H1 (cell line): ENCODE measurements around the gene TMEM116. TPM values are rescaled to one million over a fixed set of nuclear protein-coding genes. Genes with fewer than 3 reads are reported as not detected.

Experiments used
- CTCF ChIA-PET: fragments of 300-600 bp; sonication (Branson Sonifier 250); formaldehyde crosslinking; loops from one replicate; lab custom pipeline; 2021; ENCODE audit not compliant: partially characterized antibody; lab: Charles Lee
- POLR2A ChIA-PET: fragments of 300-600 bp; sonication (Branson Sonifier 250); formaldehyde crosslinking; loops from one replicate; lab custom pipeline; 2021; ENCODE audit warnings: inconsistent platforms; ENCODE audit not compliant: partially characterized antibody; lab: Charles Lee
- DNase-seq, 2 experiments: peaks; one replicate each; pipeline versions ENCODE4 v3.0.0 to v3.0.0-alpha.2; 2010 to 2022; ENCODE audit warnings: low spot score in 2 of 2, low read depth in 1 of 2, mixed read lengths in 1 of 2
- FAIRE-seq: peaks from 2 replicates; lab custom pipeline; 2011; peaks lifted over from hg19 to GRCh38; lab: Jason Lieb, UNC
- H2AFZ ChIP-seq: 2 replicates; pipeline ENCODE4 v1.8.1; 2012; ENCODE audit warnings: low read length, inconsistent platforms
- H2AK5ac ChIP-seq: 2 replicates; pipeline ENCODE4 v1.6.1; 2013; ENCODE audit warnings: low read depth, low read length
- H2BK120ac ChIP-seq: replicated peaks from 2 replicates; pipeline ENCODE3; 2013; ENCODE audit warnings: low read depth, low read length, inconsistent platforms
- H2BK12ac ChIP-seq: 2 replicates; pipeline ENCODE4 v1.6.1; 2013; ENCODE audit warnings: low read depth, low read length
- H2BK15ac ChIP-seq: 2 replicates; pipeline ENCODE4 v1.6.1; 2013; ENCODE audit warnings: low read length
- H2BK20ac ChIP-seq: 2 replicates; pipeline ENCODE4 v1.6.1; 2013; ENCODE audit warnings: low read length
- H2BK5ac ChIP-seq: 2 replicates; pipeline ENCODE4 v1.6.1; 2013; ENCODE audit warnings: low read depth, low read length
- H3K14ac ChIP-seq: 2 replicates; pipeline ENCODE4 v1.6.1; 2013; ENCODE audit warnings: inconsistent platforms; ENCODE audit not compliant: insufficient read length
- H3K18ac ChIP-seq: 2 replicates; pipeline ENCODE4 v1.6.1; 2013; ENCODE audit warnings: low read length; ENCODE audit errors: extremely low read depth
- H3K23ac ChIP-seq: 2 replicates; pipeline ENCODE4 v1.6.1; 2013; ENCODE audit warnings: inconsistent platforms; ENCODE audit not compliant: insufficient read length
- H3K23me2 ChIP-seq: 2 replicates; pipeline ENCODE4 v1.6.1; 2013; ENCODE audit warnings: low read depth, low read length
- H3K27ac ChIP-seq: 2 replicates; pipeline ENCODE4 v1.6.1; 2011; ENCODE audit warnings: low read depth, low read length, inconsistent platforms
- H3K27me3 ChIP-seq, 4 experiments: replicated peaks in 1 of 4; 1 replicate in 1 of 4; 2 replicates in 3 of 4; pipeline versions ENCODE4 v1.6.1 to v1.8.1; 2011 to 2013; ENCODE audit warnings: low read length in 3 of 4, mild to moderate bottlenecking in 3 of 4, inconsistent platforms in 2 of 4, mixed read lengths in 2 of 4, moderate library complexity in 1 of 4; ENCODE audit not compliant: control insufficient read depth in 3 of 4, insufficient read depth in 3 of 4; ENCODE audit errors: extremely low read depth in 1 of 4
- H3K36me3 ChIP-seq, 4 experiments: 2 replicates each; pipeline versions ENCODE4 v1.6.1 to v1.8.1; 2011 to 2013; ENCODE audit warnings: mild to moderate bottlenecking in 4 of 4, low read length in 3 of 4, moderate library complexity in 2 of 4, control low read depth in 1 of 4, inconsistent platforms in 1 of 4; ENCODE audit not compliant: insufficient read depth in 4 of 4, control insufficient read depth in 2 of 4
- H3K4ac ChIP-seq: replicated peaks from 2 replicates; pipeline ENCODE3; 2013; ENCODE audit warnings: low read length, low read depth, mixed read lengths, inconsistent platforms; ENCODE audit not compliant: insufficient read length
- H3K4me1 ChIP-seq, 4 experiments: replicated peaks in 1 of 4; 1 replicate in 1 of 4; 2 replicates in 3 of 4; pipeline versions ENCODE4 v1.6.1 to v1.8.1; 2011 to 2013; ENCODE audit warnings: low read length in 3 of 4, inconsistent platforms in 2 of 4, mixed read lengths in 1 of 4; ENCODE audit not compliant: insufficient read depth in 4 of 4, control insufficient read depth in 3 of 4
- H3K4me2 ChIP-seq, 2 experiments: 2 replicates each; pipeline versions ENCODE4 v1.6.1 to v1.8.1; 2011 to 2013; ENCODE audit warnings: low read depth in 2 of 2, low read length in 2 of 2, control low read depth in 1 of 2, inconsistent platforms in 1 of 2, mild to moderate bottlenecking in 1 of 2; ENCODE audit not compliant: insufficient read depth in 1 of 2
- H3K4me3 ChIP-seq, 4 experiments: fragments of 200-600, 300-600 bp in 1 of 4; sonication (generic), shearing (Covaris generic), sonication (Bioruptor Twin) in 1 of 4; 2 replicates each; pipeline versions ENCODE4 v1.5.1 to v1.8.1; 2011 to 2016; ENCODE audit warnings: low read length in 4 of 4, low read depth in 3 of 4, control low read depth in 2 of 4, inconsistent platforms in 2 of 4, mild to moderate bottlenecking in 2 of 4, mixed read lengths in 1 of 4, moderate library complexity in 1 of 4; ENCODE audit not compliant: insufficient read depth in 2 of 4; ENCODE audit errors: extremely low read depth in 1 of 4
- H3K56ac ChIP-seq: replicated peaks from 2 replicates; pipeline ENCODE3; 2013; ENCODE audit warnings: low read depth, mild to moderate bottlenecking, mixed read lengths, low read length, inconsistent platforms; ENCODE audit not compliant: insufficient read length
- H3K79me1 ChIP-seq: 2 replicates; pipeline ENCODE4 v1.6.1; 2013; ENCODE audit warnings: low read depth, low read length, control low read depth
- H3K79me2 ChIP-seq, 2 experiments: 2 replicates each; pipeline versions ENCODE4 v1.6.1 to v1.8.1; 2012 to 2013; ENCODE audit warnings: low read length in 2 of 2, mild to moderate bottlenecking in 2 of 2, inconsistent platforms in 1 of 2; ENCODE audit not compliant: insufficient read depth in 2 of 2, control insufficient read depth in 1 of 2
- H3K9ac ChIP-seq, 4 experiments: replicated peaks in 1 of 4; 1 replicate in 1 of 4; 2 replicates in 3 of 4; pipeline versions ENCODE4 v1.6.1 to v1.8.1; 2011 to 2013; ENCODE audit warnings: low read depth in 3 of 4, low read length in 3 of 4, control low read depth in 2 of 4, mild to moderate bottlenecking in 2 of 4, moderate library complexity in 2 of 4, inconsistent platforms in 1 of 4; ENCODE audit errors: extremely low read depth in 1 of 4
- H3K9me3 ChIP-seq, 2 experiments: 2 replicates each; pipeline versions ENCODE4 v1.6.1 to v1.8.1; 2012 to 2013; ENCODE audit warnings: mild to moderate bottlenecking in 2 of 2, moderate library complexity in 2 of 2, control low read depth in 1 of 2, inconsistent platforms in 1 of 2, low read depth in 1 of 2, low read length in 1 of 2, mixed read lengths in 1 of 2; ENCODE audit not compliant: insufficient read depth in 2 of 2
- H4K20me1 ChIP-seq, 2 experiments: replicated peaks in 1 of 2; 2 replicates each; pipeline versions ENCODE3 to v1.8.1; 2011 to 2013; ENCODE audit warnings: inconsistent platforms in 2 of 2, low read length in 2 of 2, mild to moderate bottlenecking in 1 of 2; ENCODE audit not compliant: insufficient read depth in 2 of 2, control insufficient read depth in 1 of 2
- H4K5ac ChIP-seq: 2 replicates; pipeline ENCODE4 v1.6.1; 2013; ENCODE audit warnings: low read length, low read depth, mixed read lengths, inconsistent platforms; ENCODE audit not compliant: insufficient read length
- H4K8ac ChIP-seq: 2 replicates; pipeline ENCODE4 v1.8.0; 2013; ENCODE audit warnings: mild to moderate bottlenecking, moderate library complexity, low read length, inconsistent platforms; ENCODE audit not compliant: insufficient read depth; ENCODE audit errors: extremely low read depth
- H4K91ac ChIP-seq: replicated peaks from 2 replicates; pipeline ENCODE3; 2013; ENCODE audit warnings: low read length, mixed read lengths, inconsistent platforms; ENCODE audit not compliant: insufficient read length
- BCL11A ChIP-seq, 2 experiments: IDR thresholded peaks; one replicate each; pipeline ENCODE4 v1.6.1; 2011; ENCODE audit warnings: low read depth in 2 of 2, low read length in 2 of 2, mild to moderate bottlenecking in 2 of 2
- CEBPB ChIP-seq: IDR thresholded peaks from 2 replicates; pipeline ENCODE4 v1.6.1; 2012; ENCODE audit warnings: low read depth, low read length
- KDM4A ChIP-seq: IDR thresholded peaks from one replicate; pipeline ENCODE4 v1.7.1; 2012; ENCODE audit warnings: low read depth, mild to moderate bottlenecking, moderate library complexity, low read length, inconsistent platforms; ENCODE audit not compliant: severe bottlenecking
- KDM5A ChIP-seq: fragments of 200-600 bp; IDR thresholded peaks from 2 replicates; pipeline ENCODE4 v1.7.1; 2012; ENCODE audit warnings: mild to moderate bottlenecking, low read length, inconsistent platforms, mixed read lengths
- PHF8 ChIP-seq: fragments of 200-600 bp; sonication (generic); conservative IDR thresholded peaks from 2 replicates; pipeline ENCODE4 v1.7.1; 2012; ENCODE audit warnings: low read depth, mild to moderate bottlenecking, inconsistent platforms, low read length, moderate library complexity
- POLR2A ChIP-seq, 2 experiments: IDR thresholded peaks; 1 replicate in 1 of 2; 2 replicates in 1 of 2; pipeline ENCODE4 v1.6.1; 2011; ENCODE audit warnings: low read depth in 2 of 2, low read length in 2 of 2, mild to moderate bottlenecking in 2 of 2; ENCODE audit errors: control extremely low read depth in 1 of 2
- POLR2AphosphoS5 ChIP-seq: IDR thresholded peaks from 2 replicates; pipeline ENCODE4 v1.6.1; 2011; ENCODE audit warnings: low read depth, low read length
- TAF1 ChIP-seq: IDR thresholded peaks from 2 replicates; pipeline ENCODE4 v1.6.1; 2011; ENCODE audit warnings: mild to moderate bottlenecking, low read depth, low read length
- TAF7 ChIP-seq: optimal IDR thresholded peaks from 2 replicates; pipeline ENCODE3; 2011; ENCODE audit warnings: low read depth, mild to moderate bottlenecking, inconsistent platforms, low read length, moderate library complexity, borderline replicate concordance
- TCF12 ChIP-seq: IDR thresholded peaks from 2 replicates; pipeline ENCODE4 v1.6.1; 2011; ENCODE audit warnings: low read depth, mild to moderate bottlenecking, low read length
- WGBS, 2 experiments: shearing (Covaris generic) in 1 of 2; methylation state at CpG; one replicate each; pipeline versions ENCODE4 v1.1.6 to v1.1.7; 2013 to 2015; ENCODE audit warnings: low lambda C conversion rate in 2 of 2, mixed read lengths in 2 of 2, inconsistent platforms in 1 of 2, low coverage in 1 of 2, missing lambda C conversion rate in 1 of 2; ENCODE audit not compliant: insufficient replicate concordance in 2 of 2, insufficient coverage in 1 of 2, insufficient read length in 1 of 2; ENCODE audit errors: extremely low coverage in 1 of 2, missing lambda C conversion rate in 1 of 2; 5-methylcytosine and 5-hydroxymethylcytosine counted together
- polyA plus RNA-seq, 7 experiments: library from polyadenylated mRNA; depleted of rRNA in 3 of 7; stranded (reverse) in 5 of 7; unstranded in 2 of 7; fragments of >200 nt in 5 of 7; fragments of 200-250 nt in 2 of 7; gene quantifications; 1 replicate in 5 of 7; 2 replicates in 1 of 7; 4 replicates in 1 of 7; pipeline versions ENCODE4 v1.2.1 to v1.2.3, GENCODE V29; 2011 to 2013; ENCODE audit warnings: missing spikeins in 2 of 7, mixed read lengths in 2 of 7
- total RNA-seq: library from RNA; stranded (reverse); fragmentation: NEBNext Ultra II Directional; extraction: Animal tissue kit (Norgen Biotek cat#: 25700); gene quantifications from 2 replicates; pipeline ENCODE4 v1.2.1, GENCODE V29; 2021
- TF ChIP-seq, protein P1 (sequence below): IDR thresholded peaks from 2 replicates; pipeline ENCODE4 v1.6.1; 2012; ENCODE audit warnings: inconsistent platforms

TMEM116 gene
- total and polyA plus RNA-seq, 2 of the 8 experiments (the other 6 are each of a cell fraction or from before 2014, with no cell fraction given) = 8.1 to 25.2 TPM

- POLR2A ChIA-PET = interaction anchor here (0.6 to 6.1 kb wide), 54 partner anchors 8 to 610 kb away, joined by 3 to 88 read pairs (median 5); partner anchors contain the start of genes ACAD10, ALDH2, BRAP and MAPKAPK5
- Histone ChIP-seq H3K79me2 (peaks cover 20 to 64% of the 10 kb centered on the region in 2 experiments), H2BK12ac (peak overlapping the region; percentile 82; the same call in 1 of the 2 replicates), H2BK120ac (no peak overlapping the region), H3K14ac (no peak overlapping the region), H3K9me3 (no peaks in the 10 kb centered on the region), H3K36me3 (peaks cover 2 to 25% (median 11%) of the 10 kb centered on the region in 4 experiments; a peak in 5 of 8 replicates), H2BK20ac (no peak overlapping the region), H3K27ac (peak overlapping the region; percentile 81), H3K4me3 (peak overlapping the region; percentile 77 to 96 (median 89)), H3K18ac (peak overlapping the region; percentile 98; the same call in 1 of the 2 replicates), H4K8ac (peak overlapping the region; percentile 97; the same call in 1 of the 2 replicates), H3K4me1 (peaks cover 4 to 13% (median 5%) of the 10 kb centered on the region in 4 experiments), H2BK5ac (peak overlapping the region; percentile 93), H4K5ac (peak overlapping the region; percentile 85), H3K56ac (peak overlapping the region; percentile 98), H4K20me1 (peaks cover 6 to 9% of the 10 kb centered on the region in 2 experiments), H3K23me2 (peaks cover 8% of the 10 kb centered on the region), H2AK5ac (peak overlapping the region; percentile 46; the same call in 1 of the 2 replicates), H3K23ac (no peak overlapping the region), H3K27me3 (no peaks in the 10 kb centered on the region), H3K9ac (peak overlapping the region; percentile 84 to 89 (median 88)), H3K4me2 (peak overlapping the region; percentile 66 to 90), H3K4ac (peak overlapping the region; percentile 40), H2BK15ac (peak overlapping the region; percentile 7; the same call in 1 of the 2 replicates), H2AFZ (peak overlapping the region; percentile 8; the same call in 1 of the 2 replicates), H4K91ac (peak overlapping the region; percentile 85), H3K79me1 (peaks cover 5% of the 10 kb centered on the region)
- no peak for FAIRE-seq
- CTCF ChIA-PET = interaction anchor here (0.5 to 3.1 kb wide), 9 partner anchors 10 to 825 kb away, joined by 3 to 21 read pairs (median 5); no protein-coding TSS in a partner anchor
- DNase-seq = peak; percentile 39 to 83
- 2% methylated on average over 52 of the region's 54 CpGs; no CpG with 5 or more reads in 1 of the 2 experiments for WGBS, 2 experiments
- TF ChIP-seq PHF8 (peak; percentile 50), TCF12 (no peak), CEBPB (peak; percentile 81; the same call in 1 of the 2 replicates), BCL11A (IDR thresholded peaks at IDR 0.05; ENCODE audit: low read depth in 2 of 2, low read length in 2 of 2) (no peak), POLR2AphosphoS5 (peak; percentile 85), KDM4A (peak; percentile 43), TAF7 (peak; percentile 43), POLR2A (IDR thresholded peaks at IDR 0.05; ENCODE audit: control extremely low read depth in 1 of 2, low read depth in 2 of 2, low read length in 2 of 2) (peak; percentile 60 to 67; a peak in 2 of 3 replicates), KDM5A (peak; percentile 51; the same call in 1 of the 2 replicates), TAF1 (peak; percentile 63)
- TF ChIP-seq, protein P1, sequence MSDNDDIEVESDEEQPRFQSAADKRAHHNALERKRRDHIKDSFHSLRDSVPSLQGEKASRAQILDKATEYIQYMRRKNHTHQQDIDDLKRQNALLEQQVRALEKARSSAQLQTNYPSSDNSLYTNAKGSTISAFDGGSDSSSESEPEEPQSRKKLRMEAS = peak; percentile 63
Observed at GRCh38 chr12:112013601-112014402, 837 bp upstream of the TMEM116 start.
